Smooth muscle cell of the brain vasculature (primary cell): Measurements from ENCODE around the gene NTN3.

ENCODE experiments used
- DNase-seq: peaks from one replicate; pipeline ENCODE4 v3.0.0-alpha.2; 2012; ENCODE audit warnings: low read depth, low spot score

NTN3 gene

DNA sequence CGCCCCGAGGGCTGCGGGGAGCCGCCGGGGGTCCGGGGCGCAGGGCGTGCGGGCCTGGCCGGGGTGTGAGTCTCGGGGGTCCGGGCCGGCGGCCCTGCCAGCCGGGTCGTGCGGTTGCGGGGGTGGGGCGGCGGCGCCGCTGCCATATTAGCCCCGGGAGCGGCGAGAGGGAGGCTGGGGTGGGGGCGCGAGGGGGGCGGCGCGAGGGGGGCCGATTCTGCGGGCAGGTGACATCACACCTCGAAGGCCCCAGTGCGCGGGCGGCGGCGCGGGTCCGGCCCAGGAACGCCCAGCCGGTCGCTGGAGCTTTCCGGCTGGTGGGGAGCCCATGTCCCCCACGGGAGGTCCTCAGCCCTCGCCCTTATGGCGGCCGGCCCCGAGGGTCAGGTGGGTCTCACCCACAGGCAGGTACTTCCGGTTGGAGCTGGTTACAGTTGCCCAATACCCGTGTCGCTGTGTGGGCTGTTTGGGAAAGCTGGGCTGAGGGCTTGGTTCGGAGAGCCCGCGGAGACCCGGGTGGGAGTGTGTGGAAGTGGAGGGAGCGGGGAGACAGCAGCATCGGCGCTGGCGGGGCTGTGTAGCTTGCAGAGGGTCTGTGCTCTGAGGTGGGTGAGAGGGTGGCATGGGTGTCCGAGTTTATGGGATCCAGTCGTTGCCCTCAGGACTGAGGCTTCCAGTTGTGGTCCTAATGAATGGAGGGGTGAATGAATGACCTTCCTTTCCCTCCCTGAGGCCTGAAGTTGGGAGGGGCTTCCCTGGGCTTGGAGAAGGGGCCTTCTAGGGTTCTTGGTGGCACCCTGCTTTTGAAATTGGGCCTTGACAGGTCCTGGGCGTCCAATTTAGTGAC lies 43.5 kb downstream of the NTN3 start:
- DNase-seq: no peak

DNA sequence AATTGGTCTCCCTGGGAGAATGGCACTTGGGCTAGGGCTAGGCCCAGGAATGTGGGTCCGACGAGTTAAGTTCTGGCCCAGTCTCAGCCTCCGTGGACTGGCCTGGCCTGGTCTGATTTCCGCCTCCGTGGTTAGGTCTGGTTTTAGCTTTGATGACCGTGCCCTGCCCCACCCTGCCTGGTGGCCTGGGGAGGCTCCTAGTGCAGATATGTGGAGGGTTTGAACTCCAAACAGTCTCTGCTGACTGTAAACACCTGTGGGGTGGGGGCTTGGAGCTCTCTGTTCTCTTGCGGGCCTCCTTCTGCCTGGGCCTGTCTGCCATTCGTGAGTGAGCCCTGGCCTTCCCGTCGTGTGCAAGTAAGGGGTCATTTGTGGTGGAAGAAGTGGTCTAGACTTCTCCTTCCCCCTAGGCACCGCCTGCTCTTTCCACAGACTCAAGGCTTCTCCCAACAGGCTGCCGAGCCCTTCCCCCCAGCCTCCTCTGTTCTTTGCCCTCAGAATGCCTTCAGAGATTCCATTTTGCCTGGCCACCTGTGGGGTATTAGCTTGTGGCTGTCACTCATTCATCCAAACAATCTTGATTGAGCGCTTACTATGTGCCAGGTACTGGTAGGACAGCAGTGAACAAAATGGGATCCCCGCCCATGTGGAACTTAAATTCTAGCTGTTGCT lies 44.2 kb downstream of the NTN3 start:
- DNase-seq: no peak

DNA sequence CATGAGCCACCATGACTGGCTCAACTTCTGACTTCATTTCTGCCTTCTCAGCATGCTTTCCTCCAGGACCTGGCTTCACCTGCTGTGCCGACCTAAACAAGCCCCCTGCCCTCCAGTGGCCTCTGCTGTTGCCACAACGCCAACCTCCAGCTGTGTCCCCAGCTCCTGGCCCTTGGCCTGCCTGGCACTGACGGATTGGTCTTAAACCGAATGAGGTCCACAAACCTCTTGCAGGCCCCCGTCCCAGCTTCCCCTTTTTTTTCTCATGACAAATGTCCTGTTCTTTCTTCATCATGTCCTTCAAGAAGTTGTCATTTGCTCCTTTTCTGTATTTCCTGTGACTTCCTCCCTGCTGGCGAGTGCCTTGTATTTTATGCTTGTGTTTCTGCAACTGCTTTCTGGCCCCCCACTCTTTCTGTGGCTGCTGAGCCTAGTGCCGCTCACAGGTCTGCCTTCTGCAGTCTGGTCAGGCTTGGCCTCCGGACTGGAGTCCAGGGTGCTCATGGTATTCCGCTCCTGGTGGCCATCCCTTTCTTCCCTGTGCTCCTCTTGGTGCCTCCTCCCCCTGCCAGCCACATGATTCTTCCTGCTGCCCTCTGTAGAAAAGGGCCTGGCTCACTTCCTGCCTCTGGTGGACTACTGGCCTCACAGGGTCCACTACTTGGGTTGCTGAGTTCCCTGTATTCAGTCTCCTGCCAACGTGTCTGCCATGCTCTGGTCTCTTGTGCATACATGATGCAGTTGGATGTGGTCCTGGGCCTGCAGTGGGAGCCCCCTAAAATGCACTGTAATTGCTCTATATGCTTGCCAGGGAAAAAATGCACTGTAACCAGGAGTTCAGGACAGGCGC lies 45.5 kb downstream of the NTN3 start:
- DNase-seq: no peak

DNA sequence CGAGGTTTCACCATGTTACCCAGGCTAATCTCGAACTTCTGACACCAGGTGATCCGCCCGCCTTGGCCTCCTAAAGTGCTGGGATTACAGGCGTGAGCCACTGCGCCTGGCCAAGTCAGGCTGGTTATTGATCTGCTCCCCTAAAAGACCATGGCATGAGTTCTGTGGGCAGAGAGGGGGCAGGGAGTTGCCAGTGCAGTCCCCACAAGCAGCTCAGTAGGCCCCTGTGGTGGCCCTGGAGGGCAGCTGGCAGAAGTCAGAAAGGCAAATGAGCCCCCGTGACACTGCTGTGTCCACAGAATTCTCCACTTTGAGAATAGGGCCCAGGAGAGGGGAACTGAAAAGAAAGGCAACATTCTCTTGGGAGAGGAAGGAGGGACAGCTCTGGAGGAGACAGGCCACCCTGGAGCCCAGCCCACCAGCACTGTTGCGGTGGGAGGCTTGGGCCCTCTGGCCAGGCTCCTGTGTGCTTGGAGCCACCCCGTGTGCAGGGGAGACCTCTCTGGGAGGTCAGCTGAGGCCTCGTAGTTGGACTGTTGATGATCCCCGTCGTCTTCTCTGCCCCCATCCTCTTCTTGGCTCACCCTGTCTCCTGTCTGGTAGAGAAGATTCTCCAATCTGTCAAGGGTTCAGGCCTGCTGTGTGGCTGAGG lies 47.0 kb downstream of the NTN3 start:
- no peak for DNase-seq

DNA sequence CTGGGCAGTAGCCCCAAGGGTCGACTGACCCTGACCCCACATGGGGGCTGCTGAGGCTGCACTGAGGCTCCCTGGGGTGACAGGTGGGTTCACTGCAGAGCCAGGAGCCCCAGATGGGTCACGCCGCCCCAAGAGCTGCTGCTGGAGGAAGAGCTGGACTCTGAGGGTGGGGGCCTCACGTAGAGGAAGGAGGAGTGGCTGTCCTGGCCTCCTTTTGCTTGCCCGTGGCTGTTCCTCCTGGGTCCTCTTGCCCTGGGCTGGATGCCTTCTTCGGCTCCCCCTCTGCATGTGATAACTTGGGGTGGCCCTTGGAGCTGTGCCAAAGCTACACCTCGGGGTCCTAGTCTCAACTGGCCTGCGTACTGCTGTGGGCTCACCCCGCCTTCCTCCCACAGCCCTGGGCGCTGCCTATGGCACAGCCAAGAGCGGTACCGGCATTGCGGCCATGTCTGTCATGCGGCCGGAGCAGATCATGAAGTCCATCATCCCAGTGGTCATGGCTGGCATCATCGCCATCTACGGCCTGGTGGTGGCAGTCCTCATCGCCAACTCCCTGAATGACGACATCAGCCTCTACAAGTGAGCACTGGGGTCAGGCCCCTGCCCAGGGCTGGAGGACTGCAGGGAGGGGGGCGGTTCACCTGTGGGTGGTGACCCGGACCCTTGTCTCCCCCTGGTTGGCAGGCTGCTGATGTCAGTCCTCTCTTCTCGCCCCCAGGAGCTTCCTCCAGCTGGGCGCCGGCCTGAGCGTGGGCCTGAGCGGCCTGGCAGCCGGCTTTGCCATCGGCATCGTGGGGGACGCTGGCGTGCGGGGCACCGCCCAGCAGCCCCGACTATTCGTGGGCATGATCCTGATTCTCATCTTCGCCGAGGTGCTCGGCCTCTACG lies 48.0 kb downstream of the NTN3 start:
- no peak for DNase-seq

DNA sequence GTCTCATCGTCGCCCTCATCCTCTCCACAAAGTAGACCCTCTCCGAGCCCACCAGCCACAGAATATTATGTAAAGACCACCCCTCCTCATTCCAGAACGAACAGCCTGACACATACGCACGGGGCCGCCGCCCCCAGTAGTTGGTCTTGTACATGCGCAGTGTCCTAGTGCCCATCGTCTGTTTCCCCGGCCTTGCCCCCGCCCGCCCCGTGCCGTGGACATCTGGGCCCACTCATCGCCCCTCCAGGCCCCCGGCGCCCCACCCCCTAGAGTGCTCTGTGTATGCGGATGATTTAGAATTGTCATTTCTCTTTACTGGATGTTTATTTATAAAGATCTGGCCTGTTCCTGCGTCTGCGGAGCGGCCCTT lies 48.6 kb downstream of the NTN3 start:
- DNase-seq: no peak

DNA sequence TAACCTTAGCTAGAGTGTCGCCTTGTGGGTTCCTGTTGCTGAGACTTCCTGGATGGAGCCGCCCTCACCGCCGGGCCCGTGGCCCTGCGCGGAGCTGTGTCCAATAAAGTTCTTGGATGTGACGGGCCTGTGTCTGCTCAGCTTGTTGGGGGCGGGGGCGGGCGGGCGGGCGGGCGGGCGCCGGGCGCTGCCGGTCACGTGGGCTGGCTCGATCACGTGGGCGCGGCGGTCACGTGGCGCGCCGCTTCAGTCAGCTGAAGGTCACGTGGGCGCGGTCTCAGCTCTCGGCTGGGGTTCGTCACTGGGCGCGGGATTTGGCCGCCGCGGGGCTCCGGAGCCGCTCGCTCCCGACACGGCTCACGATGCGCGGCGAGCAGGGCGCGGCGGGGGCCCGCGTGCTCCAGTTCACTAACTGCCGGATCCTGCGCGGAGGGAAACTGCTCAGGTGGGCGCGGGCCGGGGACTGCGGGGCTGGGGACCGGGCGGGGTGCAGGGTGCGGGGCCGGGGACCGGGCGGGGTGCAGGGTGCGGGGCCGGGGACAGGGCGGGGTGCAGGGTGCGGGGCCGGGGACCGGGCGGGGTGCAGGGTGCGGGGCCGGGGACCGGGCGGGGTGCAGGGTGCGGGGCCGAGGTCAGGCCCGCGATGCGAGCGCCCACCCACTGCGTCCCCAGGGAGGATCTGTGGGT lies 49.1 kb downstream of the NTN3 start, which contains the start of gene AMDHD2:
TSS of gene AMDHD2 (plus strand) at position 275 of the 687 bp plus-strand sequence. CDS start at position 363, 88 bp downstream.
- DNase-seq: peak; percentile 59

DNA sequence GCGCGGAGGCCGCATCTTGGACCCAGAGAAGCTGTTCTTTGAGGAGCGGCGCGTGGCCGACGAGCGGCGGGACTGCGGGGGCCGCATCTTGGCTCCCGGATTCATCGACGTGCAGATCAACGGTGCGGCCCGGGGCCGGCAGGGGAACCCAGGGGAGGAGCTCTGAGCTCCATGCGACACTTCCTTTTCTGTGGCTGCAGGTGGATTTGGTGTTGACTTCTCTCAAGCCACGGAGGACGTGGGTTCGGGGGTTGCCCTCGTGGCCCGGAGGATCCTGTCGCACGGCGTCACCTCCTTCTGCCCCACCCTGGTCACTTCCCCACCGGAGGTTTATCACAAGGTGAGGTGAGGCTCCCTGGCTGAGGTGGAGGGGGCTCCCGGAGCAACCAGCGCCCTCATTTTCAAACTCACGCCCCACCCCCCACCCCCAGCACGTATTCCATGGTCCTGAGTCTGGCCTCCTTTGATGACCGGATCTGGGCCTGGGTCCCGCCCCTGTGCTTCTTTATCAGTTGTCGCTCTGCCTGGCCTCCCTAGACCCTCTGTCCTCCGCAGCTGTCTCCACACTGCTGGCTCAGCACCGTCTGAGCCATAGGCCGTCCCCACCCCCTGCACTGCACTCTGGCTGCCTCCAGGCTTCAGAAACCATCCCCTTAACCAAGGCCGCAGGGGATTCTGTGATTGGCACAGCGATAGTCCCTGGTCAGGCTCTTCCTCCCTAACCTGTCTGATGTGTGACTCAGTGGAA lies 49.9 kb downstream of the NTN3 start:
- DNase-seq: no peak
